ENCODE results near the gene C9orf85. TPM values are rescaled to one million over a fixed set of nuclear protein-coding genes. Genes with fewer than 3 reads are reported as not detected.

Gene C9orf85
- total RNA-seq, 1 donor from 2014 or later = 16.1 TPM

GRCh38 chr9:71925834-71926233, 14.4 kb downstream of the C9orf85 start:
- H3K27me3 Mint-ChIP-seq = no peaks in the 10 kb centered on the region
- H3K36me3 Mint-ChIP-seq (ENCODE audit: insufficient read depth) = peaks cover 5% of the 10 kb centered on the region
- TF ChIP-seq, protein P1, sequence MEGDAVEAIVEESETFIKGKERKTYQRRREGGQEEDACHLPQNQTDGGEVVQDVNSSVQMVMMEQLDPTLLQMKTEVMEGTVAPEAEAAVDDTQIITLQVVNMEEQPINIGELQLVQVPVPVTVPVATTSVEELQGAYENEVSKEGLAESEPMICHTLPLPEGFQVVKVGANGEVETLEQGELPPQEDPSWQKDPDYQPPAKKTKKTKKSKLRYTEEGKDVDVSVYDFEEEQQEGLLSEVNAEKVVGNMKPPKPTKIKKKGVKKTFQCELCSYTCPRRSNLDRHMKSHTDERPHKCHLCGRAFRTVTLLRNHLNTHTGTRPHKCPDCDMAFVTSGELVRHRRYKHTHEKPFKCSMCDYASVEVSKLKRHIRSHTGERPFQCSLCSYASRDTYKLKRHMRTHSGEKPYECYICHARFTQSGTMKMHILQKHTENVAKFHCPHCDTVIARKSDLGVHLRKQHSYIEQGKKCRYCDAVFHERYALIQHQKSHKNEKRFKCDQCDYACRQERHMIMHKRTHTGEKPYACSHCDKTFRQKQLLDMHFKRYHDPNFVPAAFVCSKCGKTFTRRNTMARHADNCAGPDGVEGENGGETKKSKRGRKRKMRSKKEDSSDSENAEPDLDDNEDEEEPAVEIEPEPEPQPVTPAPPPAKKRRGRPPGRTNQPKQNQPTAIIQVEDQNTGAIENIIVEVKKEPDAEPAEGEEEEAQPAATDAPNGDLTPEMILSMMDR (IDR thresholded peaks at IDR 0.05; ENCODE audit: unreplicated experiment) = no peak
- no peak for DNase-seq (ENCODE audit: low spot score, unreplicated experiment)
- peaks cover 1% of the 10 kb centered on the region for H3K4me1 Mint-ChIP-seq (ENCODE audit: low read depth)
- no peaks in the 10 kb centered on the region for H3K9me3 Mint-ChIP-seq (ENCODE audit: low read depth)
- H3K4me3 Mint-ChIP-seq (ENCODE audit: low read depth) = no peak overlapping the region
- no peak overlapping the region for H3K27ac Mint-ChIP-seq

GRCh38 chr9:71928376-71928775, 16.9 kb downstream of the C9orf85 start:
- peaks cover 6% of the 10 kb centered on the region for H3K9me3 Mint-ChIP-seq (ENCODE audit: low read depth)
- TF ChIP-seq, protein P1 (IDR thresholded peaks at IDR 0.05; ENCODE audit: unreplicated experiment) = no peak
- H3K4me1 Mint-ChIP-seq (ENCODE audit: low read depth) = peaks cover 5% of the 10 kb centered on the region
- H3K4me3 Mint-ChIP-seq (ENCODE audit: low read depth) = no peak overlapping the region
- DNase-seq (ENCODE audit: low spot score, unreplicated experiment) = no peak
- no peak overlapping the region for H3K27ac Mint-ChIP-seq
- peaks cover 5% of the 10 kb centered on the region for H3K36me3 Mint-ChIP-seq (ENCODE audit: insufficient read depth)
- H3K27me3 Mint-ChIP-seq = no peaks in the 10 kb centered on the region

GRCh38 chr9:71928806-71929205, 17.4 kb downstream of the C9orf85 start:
- TF ChIP-seq, protein P1 (IDR thresholded peaks at IDR 0.05; ENCODE audit: unreplicated experiment) = no peak
- Mint-ChIP-seq H3K36me3 (ENCODE audit: insufficient read depth) (peaks cover 5% of the 10 kb centered on the region), H3K9me3 (ENCODE audit: low read depth) (peaks cover 6% of the 10 kb centered on the region), H3K27me3 (no peaks in the 10 kb centered on the region), H3K4me3 (ENCODE audit: low read depth) (no peak overlapping the region), H3K4me1 (ENCODE audit: low read depth) (peaks cover 5% of the 10 kb centered on the region), H3K27ac (no peak overlapping the region)
- no peak for DNase-seq (ENCODE audit: low spot score, unreplicated experiment)

- no peak overlapping the region for H3K27ac Mint-ChIP-seq
- TF ChIP-seq, protein P1 (IDR thresholded peaks at IDR 0.05; ENCODE audit: unreplicated experiment) = no peak
- no peak for DNase-seq (ENCODE audit: low spot score, unreplicated experiment)
- H3K9me3 Mint-ChIP-seq (ENCODE audit: low read depth) = peaks cover 6% of the 10 kb centered on the region
- H3K27me3 Mint-ChIP-seq = no peaks in the 10 kb centered on the region
- H3K36me3 Mint-ChIP-seq (ENCODE audit: insufficient read depth) = peaks cover 5% of the 10 kb centered on the region
- no peak overlapping the region for H3K4me3 Mint-ChIP-seq (ENCODE audit: low read depth)
- H3K4me1 Mint-ChIP-seq (ENCODE audit: low read depth) = peaks cover 5% of the 10 kb centered on the region
Observed at GRCh38 chr9:71929223-71929622, 17.8 kb downstream of the C9orf85 start.

- Mint-ChIP-seq H3K4me3 (ENCODE audit: low read depth) (no peak overlapping the region), H3K36me3 (ENCODE audit: insufficient read depth) (peaks cover 5% of the 10 kb centered on the region), H3K9me3 (ENCODE audit: low read depth) (peaks cover 6% of the 10 kb centered on the region), H3K27ac (no peak overlapping the region), H3K27me3 (no peaks in the 10 kb centered on the region), H3K4me1 (ENCODE audit: low read depth) (peaks cover 5% of the 10 kb centered on the region)
- TF ChIP-seq, protein P1 (IDR thresholded peaks at IDR 0.05; ENCODE audit: unreplicated experiment) = no peak
- DNase-seq (ENCODE audit: low spot score, unreplicated experiment) = no peak
Observed at GRCh38 chr9:71929791-71930440, 18.5 kb downstream of the C9orf85 start.

All from progenitor cell of endocrine pancreas (in vitro differentiated cells).